Glutamatergic neuron (in vitro differentiated cells): ENCODE results near the gene OTX2. TPM values are rescaled to one million over a fixed set of nuclear protein-coding genes. Genes with fewer than 3 reads are reported as not detected.

Source experiments
- DNase-seq: peaks from one replicate; pipeline ENCODE4 v3.0.0; 2022
- H3K27ac Mint-ChIP-seq: one replicate; pipeline ENCODE4 v1.8.0; 2020; ENCODE audit warnings: mild to moderate bottlenecking, mixed read lengths, inconsistent platforms; ENCODE audit not compliant: unreplicated experiment
- H3K27me3 Mint-ChIP-seq: one replicate; pipeline ENCODE4 v1.8.0; 2020; ENCODE audit warnings: mild to moderate bottlenecking, moderate library complexity, mixed read lengths, inconsistent platforms; ENCODE audit not compliant: unreplicated experiment
- H3K36me3 Mint-ChIP-seq: one replicate; pipeline ENCODE4 v1.8.0; 2020; ENCODE audit warnings: mild to moderate bottlenecking, mixed read lengths, inconsistent platforms; ENCODE audit not compliant: unreplicated experiment
- H3K4me1 Mint-ChIP-seq: one replicate; pipeline ENCODE4 v1.8.0; 2020; ENCODE audit warnings: mild to moderate bottlenecking, low read depth, mixed read lengths, inconsistent platforms; ENCODE audit not compliant: unreplicated experiment
- H3K4me3 Mint-ChIP-seq: one replicate; pipeline ENCODE4 v1.8.0; 2020; ENCODE audit warnings: mild to moderate bottlenecking, mixed read lengths, inconsistent platforms; ENCODE audit not compliant: unreplicated experiment
- H3K9me3 Mint-ChIP-seq: one replicate; pipeline ENCODE4 v1.8.0; 2020; ENCODE audit warnings: mild to moderate bottlenecking, moderate library complexity, mixed read lengths, inconsistent platforms; ENCODE audit not compliant: unreplicated experiment
- total RNA-seq: library from RNA; stranded (reverse); fragmentation: NEBNext Ultra II Directional; extraction: Animal tissue kit (Norgen Biotek cat#: 25700); gene quantifications from one replicate; pipeline ENCODE4 v1.2.1, GENCODE V29; 2021; ENCODE audit not compliant: unreplicated experiment
- TF ChIP-seq, protein P1 (sequence below): fragments of 200-600 bp; sonication (generic); IDR thresholded peaks from one replicate; pipeline ENCODE4 v1.5.0; 2021; ENCODE audit not compliant: partially characterized antibody, unreplicated experiment

The OTX2 gene
- total RNA-seq, 1 donor from 2014 or later, result 18.8 TPM

DNA sequence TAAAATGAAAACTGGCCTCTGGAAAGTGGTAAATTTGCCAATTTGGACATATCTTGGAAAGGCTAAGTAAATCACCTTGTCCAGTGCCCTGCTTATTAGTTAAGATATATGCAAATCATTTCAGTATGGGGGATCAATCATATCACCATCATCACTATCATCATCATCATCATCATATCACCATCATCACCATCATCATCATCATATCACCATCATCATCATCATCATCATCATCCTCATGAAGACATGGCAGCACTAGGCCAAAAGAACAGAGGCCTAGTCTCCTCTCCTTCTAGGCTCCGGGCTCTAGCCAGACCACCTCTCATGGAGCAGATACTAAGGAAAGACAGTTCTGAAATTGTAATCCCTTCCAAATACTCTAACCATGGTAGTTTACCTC is 20.3 kb downstream of the OTX2 start:
- DNase-seq, result no peak
- H3K27ac Mint-ChIP-seq, result no peak overlapping the region
- peaks cover 14% of the 10 kb centered on the region for H3K4me1 Mint-ChIP-seq
- peaks cover 6% of the 10 kb centered on the region for H3K9me3 Mint-ChIP-seq
- no peak overlapping the region for H3K4me3 Mint-ChIP-seq
- TF ChIP-seq, protein P1, sequence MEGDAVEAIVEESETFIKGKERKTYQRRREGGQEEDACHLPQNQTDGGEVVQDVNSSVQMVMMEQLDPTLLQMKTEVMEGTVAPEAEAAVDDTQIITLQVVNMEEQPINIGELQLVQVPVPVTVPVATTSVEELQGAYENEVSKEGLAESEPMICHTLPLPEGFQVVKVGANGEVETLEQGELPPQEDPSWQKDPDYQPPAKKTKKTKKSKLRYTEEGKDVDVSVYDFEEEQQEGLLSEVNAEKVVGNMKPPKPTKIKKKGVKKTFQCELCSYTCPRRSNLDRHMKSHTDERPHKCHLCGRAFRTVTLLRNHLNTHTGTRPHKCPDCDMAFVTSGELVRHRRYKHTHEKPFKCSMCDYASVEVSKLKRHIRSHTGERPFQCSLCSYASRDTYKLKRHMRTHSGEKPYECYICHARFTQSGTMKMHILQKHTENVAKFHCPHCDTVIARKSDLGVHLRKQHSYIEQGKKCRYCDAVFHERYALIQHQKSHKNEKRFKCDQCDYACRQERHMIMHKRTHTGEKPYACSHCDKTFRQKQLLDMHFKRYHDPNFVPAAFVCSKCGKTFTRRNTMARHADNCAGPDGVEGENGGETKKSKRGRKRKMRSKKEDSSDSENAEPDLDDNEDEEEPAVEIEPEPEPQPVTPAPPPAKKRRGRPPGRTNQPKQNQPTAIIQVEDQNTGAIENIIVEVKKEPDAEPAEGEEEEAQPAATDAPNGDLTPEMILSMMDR, result no peak
- no peaks in the 10 kb centered on the region for H3K36me3 Mint-ChIP-seq
- H3K27me3 Mint-ChIP-seq, result peaks cover 9% of the 10 kb centered on the region

DNA sequence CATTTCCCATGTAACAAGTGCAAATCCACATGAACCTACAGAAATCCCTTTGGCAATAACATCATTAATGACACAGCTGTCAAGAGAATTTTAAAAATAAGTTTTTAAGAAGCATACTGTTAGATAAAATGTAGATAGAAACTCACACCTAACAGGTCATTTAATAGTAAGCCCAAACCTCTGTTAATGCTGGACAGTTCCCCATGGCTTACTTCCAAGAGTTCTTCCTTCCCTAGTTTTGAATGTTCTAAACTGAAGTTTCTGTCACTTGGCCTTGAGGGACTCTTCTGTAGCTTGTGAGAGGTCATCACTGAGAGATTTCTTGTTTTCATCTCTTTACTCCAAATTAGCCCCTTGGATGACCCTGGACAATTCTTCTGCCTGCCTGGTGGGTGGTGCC is 22.7 kb downstream of the OTX2 start:
- no peak overlapping the region for H3K27ac Mint-ChIP-seq
- no peak for DNase-seq
- peaks cover 14% of the 10 kb centered on the region for H3K4me1 Mint-ChIP-seq
- H3K4me3 Mint-ChIP-seq, result no peak overlapping the region
- H3K27me3 Mint-ChIP-seq, result peaks cover 6% of the 10 kb centered on the region
- no peaks in the 10 kb centered on the region for H3K36me3 Mint-ChIP-seq
- H3K9me3 Mint-ChIP-seq, result peaks cover 5% of the 10 kb centered on the region
- TF ChIP-seq, protein P1, result no peak

DNA sequence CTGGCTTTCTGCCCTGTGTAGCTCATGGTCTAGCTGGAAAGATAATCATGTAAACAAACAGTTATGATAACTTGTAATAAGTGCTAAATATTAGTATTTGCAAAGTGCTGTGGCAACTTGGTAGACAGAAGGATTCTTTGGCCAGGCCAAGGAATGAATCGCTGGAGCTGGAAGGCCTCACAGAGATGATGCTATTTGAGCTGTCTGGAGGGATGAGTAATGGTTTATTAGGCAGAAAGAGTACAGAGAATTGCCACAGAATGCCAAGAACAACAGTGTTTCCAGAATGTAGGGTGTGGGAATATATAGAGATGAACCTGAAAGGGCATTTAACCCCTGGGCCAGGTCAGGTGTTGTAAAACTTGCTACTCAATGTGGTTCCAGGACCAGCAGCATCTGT is 27.6 kb downstream of the OTX2 start:
- DNase-seq, result no peak
- TF ChIP-seq, protein P1, result no peak
- Mint-ChIP-seq H3K9me3 (peaks cover 3% of the 10 kb centered on the region), H3K4me3 (no peak overlapping the region), H3K4me1 (peaks cover 10% of the 10 kb centered on the region), H3K27me3 (peaks cover 6% of the 10 kb centered on the region), H3K27ac (no peak overlapping the region), H3K36me3 (no peaks in the 10 kb centered on the region)

DNA sequence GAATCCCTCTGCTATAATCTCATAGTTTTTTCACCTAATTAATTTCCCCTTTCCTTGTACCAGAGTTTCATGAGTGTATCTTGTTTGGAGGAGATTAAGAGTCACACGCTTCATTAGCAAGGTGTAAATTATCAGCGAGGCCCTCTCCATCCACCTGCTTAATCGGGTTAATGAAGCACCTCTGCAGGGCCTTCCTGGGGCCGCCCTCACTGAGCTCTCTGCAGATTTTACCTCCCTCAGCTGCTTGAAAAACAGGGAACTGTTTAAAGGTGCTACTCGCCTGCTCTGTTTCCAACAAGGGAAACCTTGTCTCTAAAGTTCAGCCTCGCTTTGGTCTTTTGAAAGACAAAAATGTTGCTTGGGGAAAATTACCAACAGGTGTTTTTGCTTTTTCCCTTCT is 35.8 kb downstream of the OTX2 start:
- Mint-ChIP-seq H3K4me3 (no peak overlapping the region), H3K27me3 (no peaks in the 10 kb centered on the region), H3K27ac (no peak overlapping the region), H3K9me3 (peaks cover 2% of the 10 kb centered on the region), H3K4me1 (no peaks in the 10 kb centered on the region), H3K36me3 (no peaks in the 10 kb centered on the region)
- TF ChIP-seq, protein P1, result no peak
- no peak for DNase-seq

DNA sequence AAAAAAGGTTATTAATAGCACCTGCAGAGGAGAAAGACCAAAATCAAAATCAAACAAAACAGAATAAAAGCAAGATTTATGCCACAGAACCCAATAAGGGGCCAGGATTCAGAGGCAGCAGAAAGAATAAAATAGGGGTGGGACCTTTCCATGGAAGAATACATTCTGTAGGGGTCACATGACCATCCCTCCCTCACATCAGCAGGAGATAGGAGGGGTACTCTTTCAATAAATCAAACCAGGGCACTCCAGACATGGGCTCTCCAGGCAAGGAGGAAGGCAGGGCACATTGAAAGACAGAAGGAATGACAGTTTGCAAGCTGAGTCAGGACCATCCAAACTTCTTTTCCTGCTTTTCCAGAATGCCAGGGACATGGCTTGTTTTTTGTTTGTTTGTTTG is 39.8 kb downstream of the OTX2 start:
- TF ChIP-seq, protein P1, result no peak
- Mint-ChIP-seq H3K27ac (no peak overlapping the region), H3K36me3 (no peaks in the 10 kb centered on the region), H3K4me3 (no peak overlapping the region), H3K4me1 (no peaks in the 10 kb centered on the region), H3K27me3 (no peaks in the 10 kb centered on the region), H3K9me3 (peaks cover 2% of the 10 kb centered on the region)
- no peak for DNase-seq
